Heart right ventricle (tissue), 16 donors: ENCODE measurements around the gene CXCL16. TPM values are rescaled to one million over a fixed set of nuclear protein-coding genes. Genes with fewer than 3 reads are reported as not detected.

ENCODE experiments used
- ATAC-seq, 8 donors: fragments of 200-7000 bp; cut with Tn5 transposase; one replicate each; pipeline ENCODE4 v1.9.1; 2020; ENCODE audit warnings: mild to moderate bottlenecking in 8 of 8, moderate library complexity in 8 of 8, moderate number of reproducible peaks in 1 of 8
- DNase-seq, 2 donors: peaks; one replicate each; pipeline ENCODE4 v3.0.0-alpha.2; 2020
- H3K27ac ChIP-seq, 10 donors: fragments of 200-600 bp; sonication (generic) in 2 of 10; one replicate each; pipeline versions ENCODE4 v1.5.0 to v1.8.0; 2020 to 2022; ENCODE audit warnings: mild to moderate bottlenecking in 3 of 10
- H3K27me3 ChIP-seq, 7 donors: fragments of 200-600 bp; one replicate each; pipeline ENCODE4 v1.8.0; 2021 to 2022; ENCODE audit warnings: mild to moderate bottlenecking in 2 of 7
- H3K36me3 ChIP-seq, 9 donors: fragments of 200-600 bp; sonication (generic) in 1 of 9; one replicate each; pipeline versions ENCODE4 v1.5.0 to v1.8.0; 2020 to 2022; ENCODE audit warnings: mild to moderate bottlenecking in 2 of 9
- H3K4me1 ChIP-seq, 9 donors: fragments of 200-600 bp; sonication (generic) in 1 of 9; one replicate each; pipeline versions ENCODE4 v1.5.0 to v1.8.0; 2020 to 2022; ENCODE audit warnings: mild to moderate bottlenecking in 4 of 9
- H3K4me3 ChIP-seq, 10 donors: fragments of 200-600 bp; sonication (generic) in 2 of 10; one replicate each; pipeline versions ENCODE4 v1.5.0 to v1.8.0; 2020 to 2022; ENCODE audit warnings: mild to moderate bottlenecking in 7 of 10, moderate library complexity in 2 of 10
- H3K9me3 ChIP-seq, 11 donors: fragments of 200-600 bp in 10 of 11; sonication (generic) in 2 of 11; one replicate each; pipeline versions ENCODE4 v1.5.0 to v1.8.0; 2013 to 2022; ENCODE audit warnings: mild to moderate bottlenecking in 2 of 11, control low read depth in 1 of 11, moderate library complexity in 1 of 11
- WGBS, 2 donors: extraction: QIAGEN DNeasy Blood & Tissue Kit; methylation state at CpG; one replicate each; pipeline ENCODE4 v1.1.7; 2013; ENCODE audit warnings: inconsistent platforms in 1 of 2; 5-methylcytosine and 5-hydroxymethylcytosine counted together
- intact Hi-C, 10 donors: fragments of 100-400 bp; cut with DNase I; formaldehyde crosslinking; loops; one replicate each; pipeline versions ENCODE4 v1.11.1 to v1.14.2; 2022
- polyA plus RNA-seq, 2 donors: library from polyadenylated mRNA; stranded (reverse); fragments of 200-250 nt; gene quantifications; one replicate each; pipeline ENCODE4 v1.2.3, GENCODE V29; 2013
- total RNA-seq, 10 donors: library from RNA; stranded (reverse); fragmentation: NEBNext Ultra II Directional in 3 of 10; extraction: Animal tissue kit (Norgen Biotek cat#: 25700) in 3 of 10; gene quantifications; one replicate each; pipeline versions ENCODE4 v1.2.1 to v1.2.4, GENCODE V29; 2021 to 2023
- TF ChIP-seq, protein P1 (sequence below), 9 donors: fragments of 200-600 bp; sonication (generic) in 2 of 9; IDR thresholded peaks; one replicate each; pipeline versions ENCODE4 v1.5.0 to v1.8.0; 2021 to 2022; ENCODE audit warnings: antibody characterized with exemption in 9 of 9, mild to moderate bottlenecking in 5 of 9, moderate library complexity in 1 of 9
- donor health status: Arrhythmogenic right ventricular cardiomyopathy.
- donor health status: ischemic (EF 13 %, LVEDD 7.1; RV severe dilation, severe dysfunction).
- donor health status: healthy with polysubstance abuse.
- donor health status: DM: no; HTN: yes; CAD: no.
- donor health status: DM: no; HTN: no; CAD: no.
- donor health status: ischemic (EF 25% LVEDD 6.9; RV normal size, moderate dysfunction).
- donor health status: ischemic (EF 25% LVEDD 5.7; RV mildly dilated, moderate dysfunction).
- donor health status: healthy.
- donor health status: DM: yes; HTN: yes; CAD: no.
- donor health status: Ischemic cardiomyopathy.
- donor health status: ischemic (EF 35%, LVEDD 5.7; RV mildly dilated, moderate dysfunction).
- donor health status: nonischemic (EF 11% LVEDD 7.7; RV severe dilation, severe dysfunction).
- donor health status: DM: yes; HTN: yes; CAD: no.
- donor health status: PGD.
- donor health status: ischemic (EF 29% LVEDD 5.4; RV normal size, mild dysfunction).
- donor health status: nonischemic (EF 23%, LVEDD 6.1; RV moderate dilation, normal function).

Gene CXCL16
- total and polyA plus RNA-seq, 12 donors: 1.5 to 29.6 (median 3.7) TPM

DNA sequence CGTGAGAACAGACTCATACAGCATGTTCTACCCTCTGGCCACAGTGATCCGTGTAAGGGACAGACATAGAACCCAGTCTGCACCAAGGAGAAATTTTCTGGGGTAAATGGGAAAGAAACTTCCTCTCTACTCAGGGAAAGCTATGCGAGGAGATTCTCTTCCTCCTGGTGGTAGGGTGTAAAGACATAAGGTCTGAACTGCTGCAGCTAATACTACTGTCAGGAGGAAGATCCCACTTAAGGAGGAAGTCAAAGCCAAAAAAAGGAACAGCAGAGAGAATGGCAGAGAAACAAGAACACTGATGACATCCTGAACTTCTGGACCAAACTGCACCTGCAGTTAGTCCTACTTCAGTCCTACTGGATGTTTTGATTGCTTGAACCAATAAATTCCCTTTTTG lies 24.9 kb upstream of the CXCL16 start:
- intact Hi-C loops: no loop called here
- TF ChIP-seq, protein P1, sequence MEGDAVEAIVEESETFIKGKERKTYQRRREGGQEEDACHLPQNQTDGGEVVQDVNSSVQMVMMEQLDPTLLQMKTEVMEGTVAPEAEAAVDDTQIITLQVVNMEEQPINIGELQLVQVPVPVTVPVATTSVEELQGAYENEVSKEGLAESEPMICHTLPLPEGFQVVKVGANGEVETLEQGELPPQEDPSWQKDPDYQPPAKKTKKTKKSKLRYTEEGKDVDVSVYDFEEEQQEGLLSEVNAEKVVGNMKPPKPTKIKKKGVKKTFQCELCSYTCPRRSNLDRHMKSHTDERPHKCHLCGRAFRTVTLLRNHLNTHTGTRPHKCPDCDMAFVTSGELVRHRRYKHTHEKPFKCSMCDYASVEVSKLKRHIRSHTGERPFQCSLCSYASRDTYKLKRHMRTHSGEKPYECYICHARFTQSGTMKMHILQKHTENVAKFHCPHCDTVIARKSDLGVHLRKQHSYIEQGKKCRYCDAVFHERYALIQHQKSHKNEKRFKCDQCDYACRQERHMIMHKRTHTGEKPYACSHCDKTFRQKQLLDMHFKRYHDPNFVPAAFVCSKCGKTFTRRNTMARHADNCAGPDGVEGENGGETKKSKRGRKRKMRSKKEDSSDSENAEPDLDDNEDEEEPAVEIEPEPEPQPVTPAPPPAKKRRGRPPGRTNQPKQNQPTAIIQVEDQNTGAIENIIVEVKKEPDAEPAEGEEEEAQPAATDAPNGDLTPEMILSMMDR (IDR thresholded peaks at IDR 0.05): no peak
- Histone ChIP-seq H3K27ac (peak overlapping the region in 4 of 10 donors; percentile 30 to 89 (median 48)), H3K27me3 (peaks cover 0 to 10% (median 0%) of the 10 kb centered on the region in 7 donors), H3K4me1 (peaks cover 0 to 33% (median 0%) of the 10 kb centered on the region in 9 donors), H3K4me3 (no peak overlapping the region), H3K9me3 (no peaks in the 10 kb centered on the region), H3K36me3 (no peaks in the 10 kb centered on the region)
- ATAC-seq (peak in 6 of 8 donors; percentile 26 to 70 (median 58)), DNase-seq (no peak)
- WGBS, 2 donors: 73 to 77% methylated on average over 3 of the region's 3 CpGs

DNA sequence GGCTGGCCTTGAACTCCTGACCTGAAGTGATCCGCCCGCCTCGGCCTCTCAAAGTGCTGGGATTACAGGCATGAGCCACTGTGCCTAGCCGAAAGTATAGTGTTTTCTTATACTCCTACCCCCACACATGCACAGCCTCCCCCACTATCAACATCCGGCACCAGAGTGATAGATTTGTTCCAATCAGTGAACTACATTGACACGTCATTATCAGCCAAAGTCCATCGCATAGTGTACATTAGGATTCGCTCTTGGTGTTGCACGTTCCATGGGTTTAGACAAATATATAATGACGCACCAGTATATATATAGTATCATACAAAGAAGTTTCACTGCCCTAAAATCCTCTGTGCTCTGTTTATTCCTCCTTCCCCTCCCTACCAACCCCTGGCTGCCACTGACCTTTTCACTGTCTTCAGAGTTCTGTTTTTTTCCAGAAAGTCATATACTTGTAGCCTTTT lies 20.1 kb upstream of the CXCL16 start:
- peak in 7 of 8 donors; percentile 42 to 81 (median 69) for ATAC-seq
- Histone ChIP-seq H3K4me1 (peaks cover 0 to 10% (median 0%) of the 10 kb centered on the region in 9 donors), H3K36me3 (no peaks in the 10 kb centered on the region), H3K9me3 (no peaks in the 10 kb centered on the region), H3K27ac (peak overlapping the region in 3 of 10 donors; percentile 28 to 73 (median 44)), H3K27me3 (peaks cover 0 to 24% (median 17%) of the 10 kb centered on the region in 7 donors), H3K4me3 (no peak overlapping the region)
- WGBS, 2 donors: 67 to 70% methylated on average over 10 of the region's 10 CpGs
- TF ChIP-seq, protein P1 (IDR thresholded peaks at IDR 0.05): no peak
- intact Hi-C loops: no loop called here
- DNase-seq: no peak

DNA sequence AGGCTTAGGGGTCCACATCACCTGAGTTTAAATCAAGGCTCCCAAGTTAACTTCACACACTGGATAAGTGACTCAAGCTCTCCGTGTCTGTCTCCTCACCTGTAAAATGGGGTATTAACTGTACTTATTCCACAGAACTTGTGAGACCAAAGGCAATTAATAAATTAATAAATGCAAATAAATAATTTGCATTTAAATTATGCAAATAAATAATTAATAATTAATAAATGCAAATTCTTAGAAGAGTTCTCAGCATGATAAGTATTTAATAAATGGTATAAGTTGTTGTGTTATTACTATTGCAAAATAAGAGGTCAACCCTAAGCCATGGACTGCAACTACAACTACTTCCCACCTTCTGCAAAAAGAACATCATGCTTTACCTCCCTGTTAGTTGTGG lies 13.7 kb upstream of the CXCL16 start:
- no peak for ATAC-seq
- H3K27me3 ChIP-seq: peaks cover 0 to 56% (median 46%) of the 10 kb centered on the region in 7 donors

DNA sequence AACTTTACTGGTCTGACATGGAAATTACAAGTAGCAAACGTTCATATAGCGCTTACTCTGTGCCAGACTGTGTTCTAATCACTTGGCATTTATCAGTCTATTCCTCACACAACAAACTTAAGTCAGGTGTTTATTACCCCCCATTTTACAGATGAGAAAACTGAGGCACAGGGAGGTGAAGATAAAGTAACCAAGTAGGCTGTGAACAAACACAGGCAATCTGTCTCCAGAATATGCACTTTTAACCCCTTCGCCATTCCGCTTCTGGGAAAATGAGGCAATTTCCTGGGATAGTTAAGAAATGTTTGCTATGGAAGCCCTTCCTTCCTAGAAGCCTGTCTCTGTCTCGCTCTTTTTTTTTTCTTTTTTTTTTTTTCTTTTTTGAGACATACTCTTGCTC lies 12.2 kb upstream of the CXCL16 start:
- no peaks in the 10 kb centered on the region for H3K36me3 ChIP-seq
- peaks cover 0 to 56% (median 38%) of the 10 kb centered on the region in 7 donors for H3K27me3 ChIP-seq
- peaks cover 0 to 34% (median 10%) of the 10 kb centered on the region in 9 donors for H3K4me1 ChIP-seq
- intact Hi-C loops: no loop called here
- no peak overlapping the region for H3K27ac ChIP-seq
- no peak overlapping the region for H3K4me3 ChIP-seq
- 51 to 68% methylated on average over 5 of the region's 5 CpGs for WGBS, 2 donors
- no peaks in the 10 kb centered on the region for H3K9me3 ChIP-seq
- TF ChIP-seq, protein P1 (IDR thresholded peaks at IDR 0.05): no peak
- ATAC-seq: no peak
- no peak for DNase-seq

More for the DNA sequence above, 13.7 kb upstream of the CXCL16 start:
- Histone ChIP-seq H3K9me3 (no peaks in the 10 kb centered on the region), H3K4me1 (peaks cover 0 to 19% (median 2%) of the 10 kb centered on the region in 9 donors), H3K27ac (no peak overlapping the region), H3K36me3 (no peaks in the 10 kb centered on the region), H3K4me3 (no peak overlapping the region)
- WGBS, 2 donors: 91 to 95% methylated on average over 1 of the region's 1 CpG
- TF ChIP-seq, protein P1 (IDR thresholded peaks at IDR 0.05): no peak
- intact Hi-C loops: no loop called here
- no peak for DNase-seq
